Activated naive CD8-positive, alpha-beta T cell treated with anti-CD3 and anti-CD28 coated beads, Interleukin-2, amount 50 U/mL, for 24 hours (primary cell): ENCODE measurements around the gene SLC51A.
"Not testable (repeated sequence)": the region's sequence is repeated elsewhere in the genome, so short reads cannot be mapped to it uniquely, and the experiment has no call there.

ENCODE experiments used
- ATAC-seq: fragments of 150-1000 bp; cut with Tn5 transposase; one replicate; pipeline ENCODE4 v1.10.0; 2021
- DNase-seq: peaks from one replicate; pipeline ENCODE4 v3.0.0; 2021
- H3K27ac Mint-ChIP-seq: one replicate; pipeline ENCODE4 v1.8.0; 2021; ENCODE audit warnings: mild to moderate bottlenecking, mixed read lengths
- H3K27me3 Mint-ChIP-seq: one replicate; pipeline ENCODE4 v1.8.0; 2021; ENCODE audit warnings: mixed read lengths
- H3K36me3 Mint-ChIP-seq: one replicate; pipeline ENCODE4 v1.8.0; 2021; ENCODE audit warnings: low read depth, mixed read lengths
- H3K4me1 Mint-ChIP-seq: one replicate; pipeline ENCODE4 v1.8.0; 2021; ENCODE audit warnings: mixed read lengths
- H3K4me3 Mint-ChIP-seq: one replicate; pipeline ENCODE4 v1.8.0; 2021; ENCODE audit warnings: mild to moderate bottlenecking, moderate library complexity, mixed read lengths
- H3K9me3 Mint-ChIP-seq: one replicate; pipeline ENCODE4 v1.8.0; 2021; ENCODE audit warnings: mixed read lengths

The SLC51A gene

GRCh38 chr3:196202516-196202970 lies 13.8 kb upstream of the SLC51A start:
- Mint-ChIP-seq H3K36me3 (no peaks in the 10 kb centered on the region), H3K4me1 (peaks cover 21% of the 10 kb centered on the region), H3K27ac (no peak overlapping the region), H3K27me3 (peaks cover 6% of the 10 kb centered on the region), H3K4me3 (no peak overlapping the region), H3K9me3 (no peaks in the 10 kb centered on the region)
- DNase-seq, result no peak
- ATAC-seq, result no peak

- Mint-ChIP-seq H3K27me3 (peaks cover 6% of the 10 kb centered on the region), H3K4me1 (peaks cover 18% of the 10 kb centered on the region), H3K27ac (no peak overlapping the region), H3K4me3 (no peak overlapping the region), H3K9me3 (no peaks in the 10 kb centered on the region), H3K36me3 (no peaks in the 10 kb centered on the region)
- ATAC-seq (no peak), DNase-seq (no peak)
These were observed 12.5 kb upstream of the SLC51A start for GRCh38 chr3:196203846-196204245.

GRCh38 chr3:196205442-196206205 lies 10.7 kb upstream of the SLC51A start:
- not testable (repeated sequence) for H3K27ac Mint-ChIP-seq, H3K4me3 Mint-ChIP-seq, H3K9me3 Mint-ChIP-seq, H3K27me3 Mint-ChIP-seq, H3K36me3 Mint-ChIP-seq, ATAC-seq, DNase-seq
- H3K4me1 Mint-ChIP-seq, result peaks cover 18% of the 10 kb centered on the region

- Mint-ChIP-seq H3K9me3 (no peaks in the 10 kb centered on the region), H3K27ac (no peak overlapping the region), H3K27me3 (peaks cover 6% of the 10 kb centered on the region), H3K4me1 (peaks cover 18% of the 10 kb centered on the region), H3K4me3 (peak overlapping the region; percentile 75), H3K36me3 (no peaks in the 10 kb centered on the region)
- no peak for DNase-seq
- ATAC-seq, result peak; percentile 17
These were observed 9.0 kb upstream of the SLC51A start for GRCh38 chr3:196207159-196207832.

GRCh38 chr3:196207833-196208607 lies 8.3 kb upstream of the SLC51A start:
- DNase-seq, result peak; percentile 60
- no peaks in the 10 kb centered on the region for H3K9me3 Mint-ChIP-seq

GRCh38 chr3:196208942-196209695 lies 7.2 kb upstream of the SLC51A start:
- DNase-seq (no peak), ATAC-seq (no peak)
- Mint-ChIP-seq H3K36me3 (no peaks in the 10 kb centered on the region), H3K27ac (no peak overlapping the region), H3K4me1 (peaks cover 11% of the 10 kb centered on the region), H3K4me3 (no peak overlapping the region), H3K9me3 (no peaks in the 10 kb centered on the region), H3K27me3 (peaks cover 4% of the 10 kb centered on the region)

More at GRCh38 chr3:196207833-196208607, 8.3 kb upstream of the SLC51A start:
- peak overlapping the region; percentile 75 for H3K4me3 Mint-ChIP-seq
- no peak overlapping the region for H3K27ac Mint-ChIP-seq
- ATAC-seq, result peak; percentile 29
- peaks cover 15% of the 10 kb centered on the region for H3K4me1 Mint-ChIP-seq
- H3K36me3 Mint-ChIP-seq, result no peaks in the 10 kb centered on the region
- H3K27me3 Mint-ChIP-seq, result peaks cover 6% of the 10 kb centered on the region

- H3K27me3 Mint-ChIP-seq, H3K27ac Mint-ChIP-seq, DNase-seq, H3K36me3 Mint-ChIP-seq, ATAC-seq, H3K4me1 Mint-ChIP-seq, H3K9me3 Mint-ChIP-seq, H3K4me3 Mint-ChIP-seq: not testable (repeated sequence)
These were observed 6.2 kb upstream of the SLC51A start for GRCh38 chr3:196209944-196210672.

- H3K27ac Mint-ChIP-seq, result no peak within 1 kb of the TSS
- no peaks in the 10 kb centered on the region for H3K9me3 Mint-ChIP-seq
- H3K27me3 Mint-ChIP-seq, result no peaks in the 10 kb centered on the region
- DNase-seq (no peak), ATAC-seq (no peak)
- no peak within 1 kb of the TSS for H3K4me3 Mint-ChIP-seq
- H3K4me1 Mint-ChIP-seq, result peaks cover 5% of the 10 kb centered on the region
- no peaks in the 10 kb centered on the region for H3K36me3 Mint-ChIP-seq
These were observed 5.4 kb upstream of the SLC51A start, which contains the start of gene ZDHHC19 for GRCh38 chr3:196210673-196211556. TSS of gene ZDHHC19 (minus strand) at chr3:196211400. CDS start at chr3:196211315, 85 bp downstream.

GRCh38 chr3:196214783-196215441 lies 1.4 kb upstream of the SLC51A start:
- Mint-ChIP-seq H3K27ac (no peak overlapping the region), H3K27me3 (no peaks in the 10 kb centered on the region), H3K36me3 (no peaks in the 10 kb centered on the region), H3K4me3 (no peak overlapping the region), H3K9me3 (no peaks in the 10 kb centered on the region), H3K4me1 (peaks cover 19% of the 10 kb centered on the region)
- no peak for DNase-seq
- no peak for ATAC-seq

- DNase-seq (no peak), ATAC-seq (no peak)
- no peaks in the 10 kb centered on the region for H3K27me3 Mint-ChIP-seq
- no peak overlapping the region for H3K27ac Mint-ChIP-seq
- H3K9me3 Mint-ChIP-seq, result no peaks in the 10 kb centered on the region
- no peak overlapping the region for H3K4me3 Mint-ChIP-seq
- no peaks in the 10 kb centered on the region for H3K36me3 Mint-ChIP-seq
- H3K4me1 Mint-ChIP-seq, result peaks cover 19% of the 10 kb centered on the region
These were observed 777 bp upstream of the SLC51A start for GRCh38 chr3:196215493-196216020.

- DNase-seq, result no peak
- H3K9me3 Mint-ChIP-seq, result no peaks in the 10 kb centered on the region
- no peak overlapping the region for H3K27ac Mint-ChIP-seq
- H3K4me3 Mint-ChIP-seq, result no peak overlapping the region
- H3K4me1 Mint-ChIP-seq, result peaks cover 19% of the 10 kb centered on the region
- H3K36me3 Mint-ChIP-seq, result no peaks in the 10 kb centered on the region
- ATAC-seq, result no peak
- H3K27me3 Mint-ChIP-seq, result no peaks in the 10 kb centered on the region
These were observed 412 bp downstream of the SLC51A start for GRCh38 chr3:196216681-196217211.
